Ovary (tissue), 9 donors: ENCODE results near the gene FUT6. TPM values are rescaled to one million over a fixed set of nuclear protein-coding genes. Genes with fewer than 3 reads are reported as not detected.

Experiments used
- DNase-seq, 5 donors: peaks; one replicate each; pipeline ENCODE4 v3.0.0-alpha.2; 2019 to 2020
- H3K27ac ChIP-seq, 2 donors: fragments of 200-600 bp; one replicate each; pipeline versions ENCODE4 v1.5.1 to v1.8.0; 2019 to 2022
- H3K27me3 ChIP-seq: fragments of 200-600 bp; one replicate; pipeline ENCODE4 v1.8.0; 2022
- H3K36me3 ChIP-seq: fragments of 200-600 bp; sonication (generic); one replicate; pipeline ENCODE4 v1.5.1; 2019
- H3K4me1 ChIP-seq: one replicate; pipeline ENCODE4 v1.8.1; 2013; ENCODE audit warnings: mild to moderate bottlenecking, moderate library complexity; ENCODE audit not compliant: insufficient read depth
- H3K4me3 ChIP-seq: fragments of 200-600 bp; sonication (generic); one replicate; pipeline ENCODE4 v1.5.1; 2017
- H3K9me3 ChIP-seq, 2 donors: fragments of 200-600 bp in 1 of 2; sonication (generic) in 1 of 2; one replicate each; pipeline versions ENCODE4 v1.5.1 to v1.8.1; 2013 to 2019; ENCODE audit warnings: mild to moderate bottlenecking in 1 of 2, moderate library complexity in 1 of 2
- EP300 ChIP-seq: sonication (generic); formaldehyde crosslinking; IDR thresholded peaks from one replicate; pipeline ENCODE4 v1.6.1; 2017; ENCODE audit warnings: antibody characterized with exemption
- POLR2A ChIP-seq: fragments of 450-650 bp; IDR thresholded peaks from one replicate; pipeline ENCODE4 v1.6.1; 2017; ENCODE audit warnings: antibody characterized with exemption, mild to moderate bottlenecking, moderate library complexity
- WGBS, 3 donors: extraction: QIAGEN DNeasy Blood & Tissue Kit in 1 of 3; methylation state at CpG; one replicate each; pipeline versions ENCODE4 v1.1.5 to v1.1.7; 2013 to 2017; 5-methylcytosine and 5-hydroxymethylcytosine counted together
- intact Hi-C, 4 donors: fragments of 100-400 bp; cut with DNase I; formaldehyde crosslinking; loops; one replicate each; pipeline versions ENCODE4 v1.11.0 to v1.15.1; 2022 to 2023
- polyA plus RNA-seq, 2 donors: library from polyadenylated mRNA; stranded (reverse); fragments of 200-250 nt in 1 of 2; fragments of 350-450 nt in 1 of 2; fragmentation: Illumina TruSeq in 1 of 2; extraction: RNeasy Lipid Tissue Mini Kit (QIAGEN cat#74804) in 1 of 2; gene quantifications; one replicate each; pipeline ENCODE4 v1.2.3, GENCODE V29; 2013 to 2014
- total RNA-seq, 7 donors: library from RNA; depleted of rRNA in 2 of 7; stranded (reverse); fragments of >200 nt in 2 of 7; fragmentation: NEBNext Ultra II Directional in 3 of 7; extraction: Animal tissue kit (Norgen Biotek cat#: 25700) in 3 of 7; gene quantifications; one replicate each; pipeline versions ENCODE4 v1.1.0 to v1.2.4, GENCODE V29; 2016 to 2023
- TF ChIP-seq, protein P1 (sequence below), 3 donors: fragments of 450-650 bp in 2 of 3; fragments of 200-600 bp in 1 of 3; IDR thresholded peaks; one replicate each; pipeline versions ENCODE4 v1.5.1 to v1.8.0; 2016 to 2022; ENCODE audit warnings: antibody characterized with exemption in 3 of 3, mild to moderate bottlenecking in 1 of 3
- donor health status: DM: no; HTN: no; CAD: no; lungs with moderate emphysema.
- donor health status: DM: no; HTN: no; CAD: no.
- donor health status: Bipolar disorder and iron deficiency.
- donor health status: DM: yes; HTN: yes; CAD: no.
- donor health status: DM: no; HTN: no; CAD: no.
- donor health status: DM: yes; HTN: yes; CAD: no.

Gene FUT6
- total and polyA plus RNA-seq, 9 donors, result 0.11 to 2.6 (median 0.38) TPM; not detected in 5

DNA sequence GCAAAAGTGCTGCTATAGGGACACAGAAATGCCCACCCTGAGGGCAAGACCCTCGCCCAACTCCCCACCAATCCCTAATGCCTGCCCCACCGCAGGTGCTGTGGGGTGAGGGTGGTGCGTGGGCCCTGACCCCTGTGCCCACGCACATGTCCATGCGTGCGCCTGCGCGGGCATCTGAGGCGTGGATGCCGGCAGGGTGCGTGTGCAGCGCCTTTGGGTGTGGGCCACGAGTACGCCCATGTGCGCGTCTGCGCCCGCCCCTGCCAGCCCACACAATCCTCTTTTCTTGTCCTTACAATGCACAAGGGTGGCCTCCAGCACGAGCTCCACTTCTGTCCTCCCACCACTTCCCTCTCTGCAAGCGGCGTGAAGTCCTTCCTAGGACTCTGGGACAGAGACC, 14.3 kb downstream of the FUT6 start:
- TF ChIP-seq, protein P1, sequence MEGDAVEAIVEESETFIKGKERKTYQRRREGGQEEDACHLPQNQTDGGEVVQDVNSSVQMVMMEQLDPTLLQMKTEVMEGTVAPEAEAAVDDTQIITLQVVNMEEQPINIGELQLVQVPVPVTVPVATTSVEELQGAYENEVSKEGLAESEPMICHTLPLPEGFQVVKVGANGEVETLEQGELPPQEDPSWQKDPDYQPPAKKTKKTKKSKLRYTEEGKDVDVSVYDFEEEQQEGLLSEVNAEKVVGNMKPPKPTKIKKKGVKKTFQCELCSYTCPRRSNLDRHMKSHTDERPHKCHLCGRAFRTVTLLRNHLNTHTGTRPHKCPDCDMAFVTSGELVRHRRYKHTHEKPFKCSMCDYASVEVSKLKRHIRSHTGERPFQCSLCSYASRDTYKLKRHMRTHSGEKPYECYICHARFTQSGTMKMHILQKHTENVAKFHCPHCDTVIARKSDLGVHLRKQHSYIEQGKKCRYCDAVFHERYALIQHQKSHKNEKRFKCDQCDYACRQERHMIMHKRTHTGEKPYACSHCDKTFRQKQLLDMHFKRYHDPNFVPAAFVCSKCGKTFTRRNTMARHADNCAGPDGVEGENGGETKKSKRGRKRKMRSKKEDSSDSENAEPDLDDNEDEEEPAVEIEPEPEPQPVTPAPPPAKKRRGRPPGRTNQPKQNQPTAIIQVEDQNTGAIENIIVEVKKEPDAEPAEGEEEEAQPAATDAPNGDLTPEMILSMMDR (IDR thresholded peaks at IDR 0.05), result no peak
- no peak for TF ChIP-seq EP300
- no peak for TF ChIP-seq POLR2A
- DNase-seq, result no peak
- Histone ChIP-seq H3K27me3 (no peaks in the 10 kb centered on the region), H3K4me1 (peaks cover 4% of the 10 kb centered on the region), H3K36me3 (no peaks in the 10 kb centered on the region), H3K9me3 (no peaks in the 10 kb centered on the region), H3K4me3 (no peak overlapping the region), H3K27ac (no peak overlapping the region)
- intact Hi-C loops, result no loop called here
- WGBS, 3 donors, result 86 to 92% (median 86%) methylated on average over 21 of the region's 21 CpGs

DNA sequence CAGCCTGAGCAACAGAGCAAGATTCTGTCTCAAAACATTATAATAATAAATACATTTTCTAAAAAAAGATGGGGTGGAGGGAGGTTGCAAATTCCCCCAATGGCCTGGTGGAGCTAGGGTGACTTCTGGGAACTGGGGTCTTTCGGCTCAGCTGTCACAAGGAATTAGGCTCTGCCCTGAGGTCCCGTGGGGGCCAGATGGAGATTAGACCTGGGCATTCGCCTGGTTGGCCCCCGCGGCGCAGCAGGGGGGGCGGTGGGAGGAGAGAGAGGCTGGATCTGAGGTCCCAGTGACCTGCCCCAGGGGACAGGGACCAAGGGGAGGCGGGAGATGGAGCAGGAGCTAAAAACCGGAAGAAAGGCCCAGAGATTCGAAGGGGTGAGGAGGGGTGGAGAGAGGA, 14.8 kb downstream of the FUT6 start:
- no peak for DNase-seq
- Histone ChIP-seq H3K9me3 (no peaks in the 10 kb centered on the region), H3K27ac (no peak overlapping the region), H3K4me3 (no peak overlapping the region), H3K27me3 (no peaks in the 10 kb centered on the region), H3K4me1 (peaks cover 4% of the 10 kb centered on the region), H3K36me3 (no peaks in the 10 kb centered on the region)
- TF ChIP-seq, protein P1 (IDR thresholded peaks at IDR 0.05), result no peak
- no peak for TF ChIP-seq EP300
- TF ChIP-seq POLR2A, result no peak
- intact Hi-C loops, result no loop called here
- 74 to 78% (median 76%) methylated on average over 10 of the region's 10 CpGs for WGBS, 3 donors

DNA sequence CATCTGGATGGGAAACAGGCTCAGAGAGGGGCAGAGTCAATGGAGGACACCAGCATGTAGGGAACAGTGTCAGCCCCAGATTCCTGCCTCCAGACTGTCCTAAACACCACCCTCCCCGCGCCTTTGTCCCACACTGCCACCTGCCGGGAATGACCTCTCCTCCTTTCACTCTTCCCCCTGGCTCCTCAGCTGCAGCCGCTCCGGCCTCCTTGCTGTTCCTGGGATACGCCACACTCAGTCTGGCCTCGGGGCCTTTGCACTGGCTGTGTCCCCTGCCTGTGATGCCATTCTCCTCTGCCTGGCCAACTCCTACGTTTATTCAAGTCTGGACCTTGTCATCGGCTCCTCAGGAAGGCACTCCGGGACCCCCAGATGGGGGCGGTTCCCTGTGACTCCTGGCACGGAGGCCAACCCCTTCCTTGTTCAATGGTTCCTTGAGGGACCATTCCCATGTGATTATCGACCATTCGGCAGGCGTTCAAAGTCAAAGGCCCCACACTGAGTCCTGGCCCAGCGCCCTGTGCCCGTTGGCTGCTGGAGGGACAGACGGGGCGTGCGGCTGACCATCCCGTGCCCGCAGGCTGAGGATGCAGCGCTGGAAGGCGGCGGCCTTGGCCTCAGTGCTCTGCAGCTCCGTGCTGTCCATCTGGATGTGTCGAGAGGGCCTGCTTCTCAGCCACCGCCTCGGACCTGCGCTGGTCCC, 15.8 kb downstream of the FUT6 start:
- Histone ChIP-seq H3K27me3 (no peaks in the 10 kb centered on the region), H3K36me3 (no peaks in the 10 kb centered on the region), H3K9me3 (no peaks in the 10 kb centered on the region), H3K27ac (no peak overlapping the region), H3K4me1 (peaks cover 4% of the 10 kb centered on the region), H3K4me3 (no peak overlapping the region)
- WGBS, 3 donors, result 71 to 82% (median 77%) methylated on average over 25 to 30 of the region's 30 CpGs
- DNase-seq, result no peak
- TF ChIP-seq, protein P1 (IDR thresholded peaks at IDR 0.05), result no peak
- no peak for TF ChIP-seq EP300
- TF ChIP-seq POLR2A, result no peak
- intact Hi-C loops, result no loop called here

- H3K27me3 ChIP-seq, result no peaks in the 10 kb centered on the region
- H3K36me3 ChIP-seq, result no peaks in the 10 kb centered on the region
- DNase-seq, result no peak
- H3K4me1 ChIP-seq, result peaks cover 1% of the 10 kb centered on the region
- H3K27ac ChIP-seq, result no peak overlapping the region
- intact Hi-C loops, result no loop called here
- no peaks in the 10 kb centered on the region for H3K9me3 ChIP-seq
- 11 to 20% (median 12%) methylated on average over 30 of the region's 30 CpGs for WGBS, 3 donors
- no peak for TF ChIP-seq EP300
- TF ChIP-seq, protein P1 (IDR thresholded peaks at IDR 0.05), result no peak
- no peak for TF ChIP-seq POLR2A
- H3K4me3 ChIP-seq, result no peak overlapping the region
These were observed 17.2 kb downstream of the FUT6 start for GRCh38 chr19:5822181-5822844.
